Endothelial cell (in vitro differentiated cells): ENCODE measurements around the gene PPP1R12C. TPM values are rescaled to one million over a fixed set of nuclear protein-coding genes. Genes with fewer than 3 reads are reported as not detected.

ENCODE experiments used
- DNase-seq: peaks from one replicate; pipeline ENCODE4 v3.0.0; 2021; ENCODE audit warnings: low spot score
- H3K27ac Mint-ChIP-seq: one replicate; pipeline ENCODE4 v1.8.0; 2021; ENCODE audit warnings: mixed read lengths, inconsistent platforms; ENCODE audit not compliant: unreplicated experiment
- H3K27me3 Mint-ChIP-seq: one replicate; pipeline ENCODE4 v1.8.0; 2021; ENCODE audit warnings: mild to moderate bottlenecking, moderate library complexity, mixed read lengths, inconsistent platforms; ENCODE audit not compliant: unreplicated experiment
- H3K36me3 Mint-ChIP-seq: one replicate; pipeline ENCODE4 v1.8.0; 2021; ENCODE audit warnings: mild to moderate bottlenecking, low read depth, mixed read lengths, inconsistent platforms; ENCODE audit not compliant: unreplicated experiment
- H3K4me1 Mint-ChIP-seq: one replicate; pipeline ENCODE4 v1.8.0; 2021; ENCODE audit warnings: mild to moderate bottlenecking, mixed read lengths, inconsistent platforms; ENCODE audit not compliant: unreplicated experiment
- H3K4me3 Mint-ChIP-seq: one replicate; pipeline ENCODE4 v1.8.0; 2021; ENCODE audit warnings: mild to moderate bottlenecking, mixed read lengths, inconsistent platforms; ENCODE audit not compliant: unreplicated experiment
- H3K9me3 Mint-ChIP-seq: one replicate; pipeline ENCODE4 v1.8.0; 2021; ENCODE audit warnings: mixed read lengths, inconsistent platforms; ENCODE audit not compliant: unreplicated experiment
- total RNA-seq: library from RNA; stranded (reverse); fragmentation: NEBNext Ultra II Directional; extraction: Animal tissue kit (Norgen Biotek cat#: 25700); gene quantifications from one replicate; pipeline ENCODE4 v1.2.1, GENCODE V29; 2021; ENCODE audit not compliant: unreplicated experiment
- TF ChIP-seq, protein P1 (sequence below): fragments of 200-600 bp; sonication (generic); IDR thresholded peaks from one replicate; pipeline ENCODE4 v1.5.0; 2021; ENCODE audit warnings: antibody characterized with exemption; ENCODE audit not compliant: unreplicated experiment

Gene PPP1R12C
- total RNA-seq, 1 donor from 2014 or later: 136 TPM

DNA sequence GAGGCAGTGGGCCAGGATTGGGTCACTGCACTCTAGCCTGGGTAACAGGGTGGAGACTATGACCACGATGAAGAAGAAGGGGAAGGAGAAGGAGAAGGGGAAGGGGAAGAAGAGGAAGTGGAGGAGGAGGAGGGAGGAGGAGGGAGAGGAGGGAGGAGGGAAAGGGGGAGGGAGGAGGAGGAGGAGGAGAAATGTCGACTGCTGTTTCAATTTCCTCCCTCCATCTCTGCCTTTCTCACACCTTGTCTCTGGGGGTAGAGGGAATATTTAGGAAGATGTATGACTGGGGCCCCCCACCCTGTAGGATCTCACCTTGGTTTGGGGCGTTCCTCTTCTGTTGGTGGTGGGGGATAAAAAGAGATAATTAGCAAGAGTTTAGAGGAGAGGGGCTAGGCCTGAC, 27.8 kb upstream of the PPP1R12C start:
- H3K9me3 Mint-ChIP-seq: no peaks in the 10 kb centered on the region
- TF ChIP-seq, protein P1, sequence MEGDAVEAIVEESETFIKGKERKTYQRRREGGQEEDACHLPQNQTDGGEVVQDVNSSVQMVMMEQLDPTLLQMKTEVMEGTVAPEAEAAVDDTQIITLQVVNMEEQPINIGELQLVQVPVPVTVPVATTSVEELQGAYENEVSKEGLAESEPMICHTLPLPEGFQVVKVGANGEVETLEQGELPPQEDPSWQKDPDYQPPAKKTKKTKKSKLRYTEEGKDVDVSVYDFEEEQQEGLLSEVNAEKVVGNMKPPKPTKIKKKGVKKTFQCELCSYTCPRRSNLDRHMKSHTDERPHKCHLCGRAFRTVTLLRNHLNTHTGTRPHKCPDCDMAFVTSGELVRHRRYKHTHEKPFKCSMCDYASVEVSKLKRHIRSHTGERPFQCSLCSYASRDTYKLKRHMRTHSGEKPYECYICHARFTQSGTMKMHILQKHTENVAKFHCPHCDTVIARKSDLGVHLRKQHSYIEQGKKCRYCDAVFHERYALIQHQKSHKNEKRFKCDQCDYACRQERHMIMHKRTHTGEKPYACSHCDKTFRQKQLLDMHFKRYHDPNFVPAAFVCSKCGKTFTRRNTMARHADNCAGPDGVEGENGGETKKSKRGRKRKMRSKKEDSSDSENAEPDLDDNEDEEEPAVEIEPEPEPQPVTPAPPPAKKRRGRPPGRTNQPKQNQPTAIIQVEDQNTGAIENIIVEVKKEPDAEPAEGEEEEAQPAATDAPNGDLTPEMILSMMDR: no peak
- no peak for DNase-seq
- H3K36me3 Mint-ChIP-seq: peaks cover 4% of the 10 kb centered on the region
- H3K27ac Mint-ChIP-seq: no peak overlapping the region
- peaks cover 17% of the 10 kb centered on the region for H3K27me3 Mint-ChIP-seq
- H3K4me1 Mint-ChIP-seq: no peaks in the 10 kb centered on the region
- no peak overlapping the region for H3K4me3 Mint-ChIP-seq

DNA sequence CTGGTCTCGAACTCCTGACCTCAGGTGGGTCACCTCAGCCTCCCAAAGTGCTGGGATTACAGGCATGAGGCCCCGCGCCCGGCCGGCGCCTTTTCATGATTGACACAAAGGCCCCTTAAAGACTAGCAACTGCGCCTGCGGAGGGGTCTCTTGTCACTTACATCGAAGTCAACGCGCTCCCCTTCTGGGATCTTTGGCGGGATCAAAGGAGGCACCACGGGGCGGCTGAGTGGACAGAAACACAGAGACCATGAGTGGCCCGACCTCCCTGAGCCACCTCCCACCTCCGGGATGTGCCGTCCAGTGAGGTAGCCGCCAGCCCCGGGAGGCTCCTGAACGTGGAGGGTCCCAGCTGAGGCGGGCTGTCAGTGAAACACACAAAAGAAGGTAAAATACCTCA, 24.3 kb upstream of the PPP1R12C start:
- Mint-ChIP-seq H3K4me1 (no peaks in the 10 kb centered on the region), H3K4me3 (no peak overlapping the region), H3K9me3 (no peaks in the 10 kb centered on the region), H3K27me3 (peaks cover 15% of the 10 kb centered on the region), H3K36me3 (no peaks in the 10 kb centered on the region), H3K27ac (no peak overlapping the region)
- no peak for DNase-seq
- TF ChIP-seq, protein P1: no peak

DNA sequence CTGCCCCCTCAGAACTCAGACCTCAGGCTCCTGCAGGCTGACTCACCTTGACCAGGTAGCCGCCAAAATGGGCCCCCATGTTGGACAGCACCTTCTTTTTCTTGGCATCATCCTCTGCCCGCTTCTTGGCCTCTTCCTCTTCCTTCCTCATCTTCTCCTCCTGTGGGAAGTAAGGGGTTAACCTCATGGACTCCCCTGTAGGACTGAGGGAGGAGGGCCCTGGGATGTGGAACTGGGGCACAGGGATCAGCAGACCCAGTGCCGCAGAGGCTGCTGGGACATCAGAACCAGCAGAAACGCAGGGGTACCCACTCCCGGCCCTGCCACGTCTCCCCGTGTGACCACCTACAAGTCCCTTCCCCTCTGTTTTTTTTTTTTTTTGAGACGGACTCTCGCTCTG, 20.5 kb upstream of the PPP1R12C start:
- no peaks in the 10 kb centered on the region for H3K9me3 Mint-ChIP-seq
- no peaks in the 10 kb centered on the region for H3K36me3 Mint-ChIP-seq
- H3K27me3 Mint-ChIP-seq: peaks cover 9% of the 10 kb centered on the region
- peaks cover 7% of the 10 kb centered on the region for H3K4me1 Mint-ChIP-seq
- no peak overlapping the region for H3K27ac Mint-ChIP-seq
- no peak overlapping the region for H3K4me3 Mint-ChIP-seq
- no peak for DNase-seq
- TF ChIP-seq, protein P1: no peak

DNA sequence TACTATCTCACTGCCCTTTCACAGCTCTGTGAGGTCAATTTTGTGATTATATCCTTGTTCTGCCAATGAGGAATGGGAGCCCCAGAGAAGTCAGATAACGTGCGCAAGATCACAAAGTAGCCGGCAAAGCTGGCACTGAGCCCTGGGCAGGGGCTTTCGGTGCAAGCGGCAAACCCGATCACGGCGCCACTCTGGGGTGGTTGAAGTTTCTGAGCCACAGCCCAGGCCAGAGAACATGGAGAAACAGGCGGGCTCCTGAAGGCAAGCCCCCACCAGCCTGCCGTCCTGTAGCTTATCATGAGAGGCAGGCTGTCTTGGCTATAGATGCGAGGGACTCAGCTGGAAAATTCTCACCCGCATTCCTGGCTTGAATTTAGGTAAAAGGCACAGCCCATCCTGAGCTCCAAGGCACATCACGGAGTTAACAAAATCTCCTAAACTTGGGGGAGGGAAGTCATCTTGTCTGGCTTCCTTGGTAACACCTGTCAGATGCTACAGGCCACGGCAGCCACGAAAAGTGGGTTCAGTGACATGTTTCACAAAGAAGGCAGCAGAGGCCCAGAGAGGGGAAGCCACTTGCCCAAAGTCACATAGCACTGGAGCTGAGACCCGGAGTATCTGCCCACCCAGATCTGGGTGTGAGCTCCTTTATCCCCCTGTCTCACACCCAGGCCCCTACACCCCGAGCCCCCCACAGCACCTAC, 19.1 kb upstream of the PPP1R12C start:
- Mint-ChIP-seq H3K4me3 (no peak overlapping the region), H3K27ac (no peak overlapping the region), H3K36me3 (no peaks in the 10 kb centered on the region), H3K9me3 (no peaks in the 10 kb centered on the region), H3K4me1 (peaks cover 9% of the 10 kb centered on the region), H3K27me3 (peaks cover 9% of the 10 kb centered on the region)
- no peak for DNase-seq
- TF ChIP-seq, protein P1: no peak

DNA sequence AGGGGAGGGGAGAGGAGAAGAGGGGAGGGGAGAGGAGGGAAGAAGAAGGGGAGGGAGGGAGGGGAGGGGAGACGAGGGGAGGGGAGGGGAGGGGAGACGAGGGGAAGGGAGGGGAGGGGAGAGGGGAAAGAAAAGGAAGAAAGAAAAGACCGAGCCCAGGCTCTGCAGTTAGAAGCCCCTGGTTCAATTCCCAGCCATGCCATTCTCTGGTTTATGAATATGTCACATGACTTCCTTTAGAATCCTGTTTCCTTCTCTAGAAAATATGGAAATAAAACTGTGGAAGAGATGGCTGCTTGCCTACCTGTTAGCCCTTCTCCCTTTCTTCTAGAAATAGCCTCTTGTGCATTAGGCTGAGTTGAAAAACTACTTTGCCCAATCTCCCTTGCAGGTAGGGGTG, 17.3 kb upstream of the PPP1R12C start:
- Mint-ChIP-seq H3K4me1 (peaks cover 9% of the 10 kb centered on the region), H3K36me3 (no peaks in the 10 kb centered on the region), H3K27me3 (peaks cover 11% of the 10 kb centered on the region), H3K4me3 (no peak overlapping the region), H3K9me3 (no peaks in the 10 kb centered on the region), H3K27ac (no peak overlapping the region)
- DNase-seq: no peak
- TF ChIP-seq, protein P1: no peak
